GM12875 (cell line): ENCODE measurements around the gene CDC27.
A peak's percentile ranks its signal among the peaks of the same experiment; 100 is the strongest.

Experiments
- H3K4me3 ChIP-seq: one replicate; pipeline ENCODE4 v1.5.1; 2011; ENCODE audit warnings: low read depth, low read length, control low read depth
- TF ChIP-seq, protein P1 (sequence below): IDR thresholded peaks from 2 replicates; pipeline ENCODE4 v1.5.1; 2011; ENCODE audit warnings: low read depth, mild to moderate bottlenecking, control low read depth, inconsistent platforms, low read length, moderate library complexity, borderline replicate concordance; ENCODE audit not compliant: insufficient read depth

The CDC27 gene

DNA sequence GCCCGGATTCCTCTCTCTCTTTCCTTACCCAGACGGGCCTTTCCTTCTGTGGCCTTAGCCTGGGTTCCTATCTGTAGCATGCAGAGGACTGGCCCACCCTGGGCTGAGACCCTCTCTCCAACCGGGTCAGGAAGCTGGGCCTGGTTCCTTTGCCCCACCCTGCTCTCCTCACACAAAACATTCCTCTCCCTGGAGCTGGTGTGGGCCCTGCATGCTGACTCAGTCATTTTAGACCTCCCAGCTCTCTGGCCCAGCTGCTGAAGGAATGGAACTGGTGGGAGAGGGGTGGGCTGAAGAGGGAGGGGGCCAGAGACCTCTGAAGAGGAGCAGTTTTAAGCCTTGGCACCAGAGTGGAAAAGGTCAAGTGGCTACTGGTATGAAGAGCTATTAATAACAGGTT, 21.0 kb upstream of the CDC27 start:
- TF ChIP-seq, protein P1, sequence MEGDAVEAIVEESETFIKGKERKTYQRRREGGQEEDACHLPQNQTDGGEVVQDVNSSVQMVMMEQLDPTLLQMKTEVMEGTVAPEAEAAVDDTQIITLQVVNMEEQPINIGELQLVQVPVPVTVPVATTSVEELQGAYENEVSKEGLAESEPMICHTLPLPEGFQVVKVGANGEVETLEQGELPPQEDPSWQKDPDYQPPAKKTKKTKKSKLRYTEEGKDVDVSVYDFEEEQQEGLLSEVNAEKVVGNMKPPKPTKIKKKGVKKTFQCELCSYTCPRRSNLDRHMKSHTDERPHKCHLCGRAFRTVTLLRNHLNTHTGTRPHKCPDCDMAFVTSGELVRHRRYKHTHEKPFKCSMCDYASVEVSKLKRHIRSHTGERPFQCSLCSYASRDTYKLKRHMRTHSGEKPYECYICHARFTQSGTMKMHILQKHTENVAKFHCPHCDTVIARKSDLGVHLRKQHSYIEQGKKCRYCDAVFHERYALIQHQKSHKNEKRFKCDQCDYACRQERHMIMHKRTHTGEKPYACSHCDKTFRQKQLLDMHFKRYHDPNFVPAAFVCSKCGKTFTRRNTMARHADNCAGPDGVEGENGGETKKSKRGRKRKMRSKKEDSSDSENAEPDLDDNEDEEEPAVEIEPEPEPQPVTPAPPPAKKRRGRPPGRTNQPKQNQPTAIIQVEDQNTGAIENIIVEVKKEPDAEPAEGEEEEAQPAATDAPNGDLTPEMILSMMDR: no peak
- no peak overlapping the region for H3K4me3 ChIP-seq

DNA sequence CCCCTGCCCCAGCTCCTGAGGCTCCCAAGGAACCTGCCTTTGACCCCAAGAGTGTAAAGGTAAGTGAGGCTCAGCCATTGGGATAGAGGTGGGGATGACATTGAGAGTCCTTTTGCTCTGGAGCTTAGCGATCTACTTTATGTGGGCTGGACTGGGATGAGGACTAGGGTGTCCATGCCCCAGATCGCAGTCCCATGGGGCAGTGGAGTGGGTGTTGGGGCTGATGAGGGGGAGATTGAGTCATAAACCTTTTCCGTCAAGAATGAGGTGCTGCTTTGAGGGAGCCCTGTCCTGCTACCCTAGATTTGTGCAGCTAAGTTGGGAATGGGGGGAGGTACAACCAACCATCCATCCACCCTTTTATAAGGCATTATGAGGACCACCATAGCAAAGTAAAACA, 20.4 kb upstream of the CDC27 start:
- TF ChIP-seq, protein P1: no peak
- no peak overlapping the region for H3K4me3 ChIP-seq

GRCh38 chr17:47208744-47209488, 19.8 kb upstream of the CDC27 start, which contains the start of gene MYL4:
MYL4 (plus strand) TSS chr17:47209348; CDS start chr17:47209423, 75 bp downstream.
- TF ChIP-seq, protein P1: no peak
- no peak within 1 kb of the TSS for H3K4me3 ChIP-seq

GRCh38 chr17:47207143-47208067, 18.3 kb upstream of the CDC27 start:
- TF ChIP-seq, protein P1: no peak

GRCh38 chr17:47205419-47205963, 16.4 kb upstream of the CDC27 start:
- H3K4me3 ChIP-seq: peak overlapping the region; percentile 30
- TF ChIP-seq, protein P1: no peak

More at GRCh38 chr17:47207143-47208067, 18.3 kb upstream of the CDC27 start:
- H3K4me3 ChIP-seq: no peak overlapping the region

- H3K4me3 ChIP-seq: peak overlapping the region; percentile 30
- TF ChIP-seq, protein P1: no peak
These were observed 15.8 kb upstream of the CDC27 start for GRCh38 chr17:47204722-47205418.
